ENCODE measurements around the gene HUS1.

GRCh38 chr7:47965456-47965855, 14.0 kb downstream of the HUS1 start:
- TF ChIP-seq CTCF (IDR thresholded peaks at IDR 0.05; ENCODE audit: borderline replicate concordance, extremely low read depth, low read length, poor library complexity, severe bottlenecking): no peak
- no peak for TF ChIP-seq EZH2 (IDR thresholded peaks at IDR 0.05; ENCODE audit: borderline replicate concordance, low read depth, low read length, severe bottlenecking)

Data from DND-41 (cell line).